GM12875 (cell line): ENCODE data around the gene LRRC41.

Source experiments
- H3K4me3 ChIP-seq: one replicate; pipeline ENCODE4 v1.5.1; 2011; ENCODE audit warnings: low read depth, low read length, control low read depth
- CTCF ChIP-seq: IDR thresholded peaks from 2 replicates; pipeline ENCODE4 v1.5.1; 2011; ENCODE audit warnings: low read depth, mild to moderate bottlenecking, control low read depth, inconsistent platforms, low read length, moderate library complexity, borderline replicate concordance; ENCODE audit not compliant: insufficient read depth

LRRC41 gene

GRCh38 chr1:46301406-46301807 is 2.0 kb downstream of the LRRC41 start:
- no peak for TF ChIP-seq CTCF
- H3K4me3 ChIP-seq, result peak overlapping the region; percentile 93

GRCh38 chr1:46300673-46301405 is 2.6 kb downstream of the LRRC41 start:
- H3K4me3 ChIP-seq, result peak overlapping the region; percentile 93
- TF ChIP-seq CTCF, result no peak

DNA sequence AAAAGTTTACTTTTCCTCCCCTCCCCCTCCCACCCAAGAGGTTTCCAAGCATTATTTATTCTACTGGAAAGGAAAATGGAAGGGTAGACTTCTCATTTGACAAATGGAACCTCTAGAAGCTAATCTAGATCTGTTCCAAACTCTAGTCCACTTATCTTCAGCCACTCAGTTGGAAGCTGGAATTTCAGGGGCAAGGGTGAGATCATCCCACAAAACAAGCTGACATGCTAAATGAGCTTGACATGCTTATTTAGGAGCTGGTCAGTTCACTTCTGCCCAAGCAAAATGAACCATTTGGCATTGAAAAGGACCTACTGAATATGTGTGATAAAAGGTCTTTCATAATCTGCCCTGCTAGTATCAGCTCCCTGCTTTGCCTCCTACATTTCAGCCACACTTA is 5.0 kb downstream of the LRRC41 start:
- H3K4me3 ChIP-seq, result no peak overlapping the region

GRCh38 chr1:46295306-46295705 is 8.1 kb downstream of the LRRC41 start:
- no peak for TF ChIP-seq CTCF
- H3K4me3 ChIP-seq, result no peak overlapping the region

More for the DNA sequence above, 5.0 kb downstream of the LRRC41 start:
- no peak for TF ChIP-seq CTCF

DNA sequence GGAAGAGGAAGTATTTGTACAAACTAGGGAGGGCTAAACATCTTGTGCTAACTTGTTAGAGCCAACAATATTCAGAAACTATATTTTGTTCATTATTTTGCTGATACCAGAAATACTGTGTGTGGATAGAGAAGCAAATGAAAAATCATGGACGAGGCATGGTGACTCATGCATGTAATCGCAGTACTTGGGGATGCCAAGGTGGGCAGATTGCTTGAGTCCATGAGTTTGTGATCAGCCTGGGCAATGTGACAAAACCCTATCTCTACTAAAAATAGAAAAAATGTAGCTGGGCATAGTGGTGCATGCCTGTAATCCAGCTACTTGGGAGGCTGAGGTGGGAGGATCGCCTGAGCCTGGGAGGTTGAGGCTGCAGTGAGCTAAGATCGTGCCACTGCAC is 13.4 kb downstream of the LRRC41 start:
- H3K4me3 ChIP-seq, result no peak overlapping the region
- no peak for TF ChIP-seq CTCF

DNA sequence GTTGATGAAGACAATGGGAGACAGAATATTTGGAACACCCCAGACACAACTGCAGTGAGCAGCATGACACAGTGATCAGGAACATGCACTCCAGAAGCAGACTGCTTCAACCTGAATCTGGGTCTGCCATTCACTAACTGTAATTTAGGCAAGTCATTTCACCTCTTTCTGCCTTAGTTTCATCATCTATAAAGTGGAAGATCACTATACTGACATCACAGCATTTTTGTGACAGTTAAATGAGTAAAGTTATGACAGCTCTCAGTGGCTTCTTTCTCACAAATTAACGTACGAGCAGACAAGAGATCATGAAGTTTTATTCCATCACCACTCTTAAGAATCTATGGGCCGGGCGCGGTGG is 14.3 kb downstream of the LRRC41 start:
- H3K4me3 ChIP-seq, result no peak overlapping the region
- TF ChIP-seq CTCF, result no peak

- TF ChIP-seq CTCF, result no peak
- no peak overlapping the region for H3K4me3 ChIP-seq
Observed at GRCh38 chr1:46288485-46289133, 14.8 kb downstream of the LRRC41 start.
